ENCODE measurements around the gene TM9SF3.

TM9SF3 gene

GRCh38 chr10:96619796-96620773, 33.3 kb upstream of the TM9SF3 start:
- TF ChIP-seq FOXP2 (optimal IDR thresholded peaks at IDR 0.05; ENCODE audit: control extremely low read depth, extremely low read length, insufficient read depth) = no peak
- TF ChIP-seq POLR2AphosphoS5 (IDR thresholded peaks at IDR 0.05; ENCODE audit: borderline replicate concordance, low read depth, low read length) = no peak
- no peak for TF ChIP-seq EZH2 (IDR thresholded peaks at IDR 0.05)

DNA sequence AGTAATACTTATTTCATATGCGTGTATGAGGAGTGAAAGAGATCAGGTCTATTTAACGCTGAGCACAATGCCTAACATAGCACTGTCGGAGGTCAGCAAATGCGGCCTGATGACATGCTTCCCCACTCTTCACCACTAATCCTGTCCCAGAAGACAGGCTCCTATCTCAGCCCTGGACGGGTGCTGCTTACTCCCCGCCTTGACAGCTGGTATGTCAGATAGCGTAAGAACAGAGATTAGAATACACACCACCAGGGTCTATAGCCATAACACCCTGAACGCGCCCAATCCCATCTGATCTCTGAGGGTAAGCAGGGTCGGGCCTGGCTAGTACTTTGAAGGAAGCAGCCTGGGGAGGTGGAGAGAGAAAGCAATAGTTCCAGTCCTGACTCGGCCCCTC, 32.3 kb upstream of the TM9SF3 start:
- TF ChIP-seq EZH2 (IDR thresholded peaks at IDR 0.05) (no peak), POLR2AphosphoS5 (IDR thresholded peaks at IDR 0.05; ENCODE audit: borderline replicate concordance, low read depth, low read length) (no peak), FOXP2 (optimal IDR thresholded peaks at IDR 0.05; ENCODE audit: control extremely low read depth, extremely low read length, insufficient read depth) (no peak)
- Histone ChIP-seq H3K36me3 (ENCODE audit: insufficient read depth, low read length) (no peaks in the 10 kb centered on the region), H3K9me3 (ENCODE audit: low read depth, low read length) (no peaks in the 10 kb centered on the region), H3K9ac (ENCODE audit: insufficient read length) (no peak overlapping the region), H3K4me3 (no peak overlapping the region), H3K27ac (no peak overlapping the region)
- no peak for DNase-seq (ENCODE audit: low read depth, low spot score)

More at GRCh38 chr10:96619796-96620773, 33.3 kb upstream of the TM9SF3 start:
- no peak overlapping the region for H3K4me3 ChIP-seq
- no peak overlapping the region for H3K9ac ChIP-seq (ENCODE audit: insufficient read length)
- H3K9me3 ChIP-seq (ENCODE audit: low read depth, low read length) = no peaks in the 10 kb centered on the region
- no peak overlapping the region for H3K27ac ChIP-seq
- no peaks in the 10 kb centered on the region for H3K36me3 ChIP-seq (ENCODE audit: insufficient read depth, low read length)
- no peak for DNase-seq (ENCODE audit: low read depth, low spot score)

DNA sequence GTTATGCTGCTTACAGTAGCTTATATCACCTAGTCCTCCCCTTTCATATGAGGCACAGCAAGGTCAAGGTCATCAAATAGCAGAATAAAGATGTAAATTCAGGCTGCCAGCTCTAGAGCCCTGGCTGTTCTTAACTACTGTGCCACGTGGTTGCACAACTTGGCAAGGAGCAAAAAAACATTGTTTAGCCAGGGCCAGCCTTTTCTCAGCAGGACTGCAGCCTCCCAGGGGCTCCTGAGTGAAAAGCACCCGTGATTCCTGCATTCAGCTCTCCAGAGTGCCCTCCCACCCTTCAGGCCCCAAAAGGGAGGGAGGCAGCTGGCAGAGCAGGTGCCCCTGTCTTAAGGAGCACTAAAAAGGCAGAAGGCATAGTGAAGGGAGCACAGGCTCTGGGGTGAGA, 31.8 kb upstream of the TM9SF3 start:
- H3K4me3 ChIP-seq = no peak overlapping the region
- TF ChIP-seq EZH2 (IDR thresholded peaks at IDR 0.05) = no peak
- TF ChIP-seq FOXP2 (optimal IDR thresholded peaks at IDR 0.05; ENCODE audit: control extremely low read depth, extremely low read length, insufficient read depth) = no peak
- no peak for TF ChIP-seq POLR2AphosphoS5 (IDR thresholded peaks at IDR 0.05; ENCODE audit: borderline replicate concordance, low read depth, low read length)
- H3K9me3 ChIP-seq (ENCODE audit: low read depth, low read length) = no peaks in the 10 kb centered on the region
- no peak for DNase-seq (ENCODE audit: low read depth, low spot score)
- no peak overlapping the region for H3K27ac ChIP-seq
- H3K36me3 ChIP-seq (ENCODE audit: insufficient read depth, low read length) = no peaks in the 10 kb centered on the region
- H3K9ac ChIP-seq (ENCODE audit: insufficient read length) = no peak overlapping the region

- H3K36me3 ChIP-seq (ENCODE audit: insufficient read depth, low read length) = no peaks in the 10 kb centered on the region
These were observed 30.1 kb upstream of the TM9SF3 start for GRCh38 chr10:96616961-96617360.

DNA sequence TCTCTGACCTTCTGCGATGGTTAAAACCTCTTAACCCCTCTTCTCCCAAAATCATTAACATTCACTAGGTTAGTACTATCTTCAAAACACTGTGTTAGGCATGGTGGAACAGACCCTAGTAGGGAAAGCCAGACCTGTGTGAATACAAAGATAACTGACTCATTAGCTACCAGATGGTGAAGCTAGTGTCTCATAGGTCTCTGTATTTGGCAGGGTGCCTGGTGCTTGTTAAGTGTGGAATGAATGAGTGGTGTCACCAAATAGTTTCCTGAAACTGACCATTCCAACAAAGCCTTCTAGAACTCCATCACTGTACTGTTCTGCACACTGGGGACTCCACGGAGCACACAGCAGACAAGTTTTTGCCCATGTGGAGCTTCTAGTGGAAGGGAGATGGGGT, 27.7 kb upstream of the TM9SF3 start:
- H3K27ac ChIP-seq = no peak overlapping the region
- no peaks in the 10 kb centered on the region for H3K36me3 ChIP-seq (ENCODE audit: insufficient read depth, low read length)
- no peak overlapping the region for H3K9ac ChIP-seq (ENCODE audit: insufficient read length)
- DNase-seq (ENCODE audit: low read depth, low spot score) = no peak
- no peak for TF ChIP-seq EZH2 (IDR thresholded peaks at IDR 0.05)
- TF ChIP-seq FOXP2 (optimal IDR thresholded peaks at IDR 0.05; ENCODE audit: control extremely low read depth, extremely low read length, insufficient read depth) = no peak
- TF ChIP-seq POLR2AphosphoS5 (IDR thresholded peaks at IDR 0.05; ENCODE audit: borderline replicate concordance, low read depth, low read length) = no peak
- H3K9me3 ChIP-seq (ENCODE audit: low read depth, low read length) = no peaks in the 10 kb centered on the region
- no peak overlapping the region for H3K4me3 ChIP-seq

More at GRCh38 chr10:96616961-96617360, 30.1 kb upstream of the TM9SF3 start:
- H3K4me3 ChIP-seq = no peak overlapping the region
- no peak overlapping the region for H3K27ac ChIP-seq
- H3K9ac ChIP-seq (ENCODE audit: insufficient read length) = no peak overlapping the region
- DNase-seq (ENCODE audit: low read depth, low spot score) = no peak
- TF ChIP-seq POLR2AphosphoS5 (IDR thresholded peaks at IDR 0.05; ENCODE audit: borderline replicate concordance, low read depth, low read length) (no peak), FOXP2 (optimal IDR thresholded peaks at IDR 0.05; ENCODE audit: control extremely low read depth, extremely low read length, insufficient read depth) (no peak), EZH2 (IDR thresholded peaks at IDR 0.05) (no peak)
- H3K9me3 ChIP-seq (ENCODE audit: low read depth, low read length) = no peaks in the 10 kb centered on the region

DNA sequence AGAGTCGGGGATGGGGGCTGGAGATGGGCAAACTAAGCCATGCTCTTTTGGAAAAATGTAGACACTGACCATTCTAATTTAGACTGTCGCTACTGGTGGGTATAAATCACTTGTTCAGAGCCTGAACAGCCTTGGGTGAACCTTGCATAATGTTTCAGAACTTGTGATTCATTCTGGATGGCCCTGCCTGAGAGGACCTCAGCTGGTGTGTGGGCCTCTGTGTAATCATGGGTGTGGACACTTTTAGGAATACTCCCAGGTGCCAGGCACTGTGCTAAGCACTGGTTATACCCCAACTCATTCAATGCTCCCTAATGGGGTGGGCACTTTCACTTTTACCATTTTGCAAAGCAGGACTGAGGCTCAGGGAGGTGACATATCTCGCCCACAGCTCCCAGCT, 26.8 kb upstream of the TM9SF3 start:
- H3K27ac ChIP-seq = no peak overlapping the region
- no peaks in the 10 kb centered on the region for H3K36me3 ChIP-seq (ENCODE audit: insufficient read depth, low read length)
- H3K4me3 ChIP-seq = no peak overlapping the region
- TF ChIP-seq POLR2AphosphoS5 (IDR thresholded peaks at IDR 0.05; ENCODE audit: borderline replicate concordance, low read depth, low read length) (no peak), FOXP2 (optimal IDR thresholded peaks at IDR 0.05; ENCODE audit: control extremely low read depth, extremely low read length, insufficient read depth) (no peak), EZH2 (IDR thresholded peaks at IDR 0.05) (no peak)
- H3K9ac ChIP-seq (ENCODE audit: insufficient read length) = no peak overlapping the region
- no peaks in the 10 kb centered on the region for H3K9me3 ChIP-seq (ENCODE audit: low read depth, low read length)
- DNase-seq (ENCODE audit: low read depth, low spot score) = no peak

DNA sequence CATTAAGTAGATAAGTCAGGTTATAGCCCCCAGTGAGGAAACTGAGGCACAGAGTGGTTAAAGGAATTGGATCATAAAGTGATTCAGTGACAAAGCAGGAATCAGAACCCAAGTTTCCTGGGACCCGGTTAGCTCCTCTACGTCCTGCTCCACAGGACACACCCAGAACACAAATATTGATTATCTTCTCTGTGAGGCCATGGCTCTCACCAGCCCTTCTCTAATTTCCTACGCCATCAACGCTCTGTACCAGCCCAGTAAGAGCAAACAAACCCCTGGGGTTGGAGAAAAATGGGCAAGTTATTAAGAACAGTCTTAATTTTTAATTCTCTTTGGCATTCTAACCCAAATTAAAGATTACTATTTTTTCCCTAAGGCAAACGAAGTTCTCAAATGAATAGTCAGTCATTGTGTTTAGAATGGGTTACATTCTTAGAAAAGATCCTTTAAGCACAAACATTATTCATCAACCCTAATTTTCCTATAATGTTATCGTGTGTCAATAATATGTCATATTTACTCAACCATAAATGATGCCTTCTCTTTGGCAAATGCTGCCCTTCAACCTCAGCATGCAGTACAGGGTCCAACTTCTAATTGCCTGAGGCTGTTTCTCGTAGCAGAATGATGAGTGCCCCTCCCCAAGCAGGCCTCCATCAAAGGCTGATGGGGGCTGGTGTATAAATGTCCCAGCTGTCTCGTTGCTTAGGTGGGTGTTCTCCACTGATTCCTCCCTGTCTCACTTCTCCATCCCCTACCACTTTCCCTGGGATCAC, 25.4 kb upstream of the TM9SF3 start:
- no peak overlapping the region for H3K27ac ChIP-seq
- no peak overlapping the region for H3K9ac ChIP-seq (ENCODE audit: insufficient read length)
- no peaks in the 10 kb centered on the region for H3K9me3 ChIP-seq (ENCODE audit: low read depth, low read length)
- no peak for DNase-seq (ENCODE audit: low read depth, low spot score)
- H3K36me3 ChIP-seq (ENCODE audit: insufficient read depth, low read length) = no peaks in the 10 kb centered on the region
- TF ChIP-seq EZH2 (IDR thresholded peaks at IDR 0.05) = no peak
- TF ChIP-seq POLR2AphosphoS5 (IDR thresholded peaks at IDR 0.05; ENCODE audit: borderline replicate concordance, low read depth, low read length) = no peak
- no peak for TF ChIP-seq FOXP2 (optimal IDR thresholded peaks at IDR 0.05; ENCODE audit: control extremely low read depth, extremely low read length, insufficient read depth)
- H3K4me3 ChIP-seq = no peak overlapping the region

DNA sequence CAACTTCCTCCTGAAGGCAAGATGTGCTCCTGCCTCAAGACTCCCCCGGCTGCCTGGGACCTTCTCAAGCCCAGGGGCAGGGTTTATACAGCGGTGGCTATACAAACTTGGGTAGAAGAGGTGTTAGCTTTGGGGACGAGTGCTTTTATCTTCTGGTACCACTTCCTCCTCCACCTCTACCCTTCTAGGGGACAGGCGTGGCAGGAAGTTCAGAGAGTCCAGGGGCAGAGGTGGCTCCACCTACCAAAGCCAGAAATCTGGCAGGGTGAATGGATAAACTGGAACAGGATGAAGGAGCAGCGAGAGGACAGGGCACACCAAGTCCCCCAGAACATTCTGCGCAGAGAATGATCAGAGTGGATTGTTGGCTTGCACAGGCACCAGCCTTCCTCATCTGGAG, 24.0 kb upstream of the TM9SF3 start:
- H3K27ac ChIP-seq = no peak overlapping the region
- no peak for DNase-seq (ENCODE audit: low read depth, low spot score)
- no peak overlapping the region for H3K4me3 ChIP-seq
- H3K9ac ChIP-seq (ENCODE audit: insufficient read length) = no peak overlapping the region
- TF ChIP-seq POLR2AphosphoS5 (IDR thresholded peaks at IDR 0.05; ENCODE audit: borderline replicate concordance, low read depth, low read length) (no peak), EZH2 (IDR thresholded peaks at IDR 0.05) (no peak), FOXP2 (optimal IDR thresholded peaks at IDR 0.05; ENCODE audit: control extremely low read depth, extremely low read length, insufficient read depth) (no peak)
- H3K36me3 ChIP-seq (ENCODE audit: insufficient read depth, low read length) = no peaks in the 10 kb centered on the region
- no peaks in the 10 kb centered on the region for H3K9me3 ChIP-seq (ENCODE audit: low read depth, low read length)

Measured in SK-N-MC (cell line).